HG02798 (cell line): ENCODE data around the gene PLCD3.

Source experiments
- ATAC-seq: cut with Tn5 transposase; IDR thresholded peaks from one replicate; pipeline ENCODE4 v1.9.1; 2021; ENCODE audit warnings: mild to moderate bottlenecking; ENCODE audit not compliant: unreplicated experiment, poor library complexity

The PLCD3 gene

DNA sequence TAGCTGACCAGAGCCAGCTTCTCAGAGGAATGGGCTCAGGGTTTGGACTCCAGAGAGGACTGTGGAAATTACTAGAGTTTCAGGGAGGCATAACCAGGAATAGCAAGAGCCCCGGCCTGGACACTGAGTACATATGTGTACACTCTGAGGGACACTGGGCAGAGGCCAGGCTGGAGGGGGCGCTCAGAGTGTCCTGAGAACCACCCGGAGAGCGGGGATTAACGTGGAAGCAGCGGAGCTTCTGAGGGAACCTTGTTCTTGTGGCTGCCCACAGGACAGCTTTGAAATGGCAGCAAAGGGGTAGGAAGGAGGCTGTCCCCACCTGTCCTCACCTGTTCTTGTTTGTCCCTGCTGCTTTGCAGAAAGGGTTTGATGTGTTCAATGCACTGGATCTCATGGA, 27.8 kb downstream of the PLCD3 start:
- ATAC-seq, result no peak

DNA sequence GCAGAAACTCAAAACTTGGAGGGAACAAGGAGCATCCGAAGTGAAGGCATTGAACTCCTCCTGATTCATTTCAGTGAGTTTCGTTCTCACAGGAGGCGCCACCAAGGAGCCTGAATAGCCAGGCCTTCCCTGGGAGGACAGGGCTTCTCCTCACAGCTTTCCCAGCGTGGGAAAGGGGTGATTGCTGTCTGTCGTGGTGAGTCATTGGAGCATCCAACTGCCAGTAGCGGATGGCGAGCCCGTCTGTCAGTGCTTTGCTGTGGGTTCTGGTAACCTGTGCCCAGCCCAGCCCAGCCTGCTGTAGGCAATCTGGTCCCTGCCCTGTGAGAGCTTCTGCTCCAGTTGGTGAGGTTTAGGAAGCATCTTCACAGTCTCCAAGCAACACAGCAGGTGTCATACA, 28.3 kb downstream of the PLCD3 start:
- ATAC-seq, result no peak

DNA sequence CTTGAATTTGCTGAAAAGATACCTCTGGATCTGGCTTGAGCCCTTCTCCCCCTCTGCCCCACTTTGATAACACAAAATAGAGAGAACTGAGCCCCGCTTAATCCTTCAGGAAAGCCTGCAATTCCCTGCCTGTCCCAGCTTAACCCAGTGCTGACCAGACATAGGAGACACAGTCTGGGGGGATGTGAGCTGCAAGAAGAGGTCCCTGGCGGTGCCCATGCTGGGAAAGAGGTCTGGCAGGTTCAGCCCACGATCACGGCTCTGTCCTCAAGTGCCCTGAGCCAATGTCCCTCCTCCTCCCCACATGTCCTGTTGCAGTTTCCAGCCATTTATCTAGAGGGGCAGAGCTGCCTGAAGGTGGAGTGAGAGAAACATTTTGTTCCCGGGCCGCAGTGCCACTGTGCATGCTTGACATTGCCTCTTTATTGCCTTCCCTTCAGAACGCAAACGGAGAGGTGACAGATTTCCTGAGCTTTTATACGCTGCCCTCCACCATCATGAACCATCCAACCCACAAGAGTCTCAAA, 29.0 kb downstream of the PLCD3 start:
- ATAC-seq, result no peak

DNA sequence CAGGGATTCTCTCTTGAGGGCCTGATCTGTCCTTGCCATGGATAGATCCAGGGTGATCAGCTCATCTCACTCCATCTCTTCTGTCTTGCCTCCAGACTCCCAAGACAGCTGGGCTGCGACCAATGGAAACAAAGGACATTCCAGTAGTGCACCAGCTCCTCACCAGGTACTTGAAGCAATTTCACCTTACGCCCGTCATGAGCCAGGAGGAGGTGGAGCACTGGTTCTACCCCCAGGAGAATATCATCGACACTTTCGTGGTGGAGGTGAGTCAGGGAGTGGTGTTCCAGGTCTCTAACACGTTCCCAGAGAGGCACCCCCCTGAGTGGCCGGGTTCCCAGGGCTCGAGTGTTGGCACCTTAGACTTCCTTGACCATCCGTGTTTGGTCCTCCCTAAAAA, 29.5 kb downstream of the PLCD3 start:
- no peak for ATAC-seq

DNA sequence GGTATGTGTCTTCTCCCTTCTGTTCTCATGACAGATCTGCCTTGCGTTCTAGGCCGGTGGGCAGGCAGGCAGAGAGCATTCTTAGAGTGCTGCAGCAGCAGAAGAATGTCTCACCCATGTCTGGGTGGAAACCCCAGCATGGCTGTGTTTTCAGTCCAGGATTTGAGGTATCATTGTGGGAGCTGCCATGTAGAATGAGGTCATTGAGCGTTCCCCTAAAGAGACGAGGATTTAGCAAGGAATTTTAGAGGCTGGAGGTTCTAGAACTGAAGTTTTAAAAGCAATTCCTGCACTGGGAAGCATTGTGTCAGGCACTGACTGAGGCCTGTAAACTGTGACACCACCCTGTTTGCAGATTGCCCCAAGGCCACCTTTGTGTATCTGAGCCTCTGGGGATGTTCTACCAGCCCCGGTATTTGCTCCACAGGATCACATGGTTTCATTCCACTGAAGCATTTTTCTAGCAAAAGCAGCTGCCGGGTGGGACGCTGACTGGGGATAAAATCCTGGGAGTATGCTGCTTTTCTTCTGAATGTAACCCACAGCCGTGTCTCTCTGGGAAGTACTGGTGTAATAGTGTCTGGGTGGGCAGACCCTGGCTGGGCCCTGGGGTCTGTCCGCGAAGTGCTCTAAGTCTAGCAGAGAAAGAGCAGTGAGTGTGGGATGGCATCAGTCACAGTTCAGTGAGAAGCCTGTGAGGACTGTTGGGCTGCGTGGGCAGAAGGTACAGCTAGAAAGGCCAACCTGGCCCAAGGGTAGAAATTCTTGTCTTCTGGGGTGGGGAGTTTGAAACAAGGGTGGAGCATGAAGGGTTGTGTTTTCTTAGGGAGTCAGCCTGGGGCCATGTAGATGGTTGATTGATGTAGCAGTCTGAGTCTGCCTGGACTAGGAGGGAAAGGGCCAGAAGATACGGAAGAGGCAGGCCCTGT, 30.2 kb downstream of the PLCD3 start:
- no peak for ATAC-seq

DNA sequence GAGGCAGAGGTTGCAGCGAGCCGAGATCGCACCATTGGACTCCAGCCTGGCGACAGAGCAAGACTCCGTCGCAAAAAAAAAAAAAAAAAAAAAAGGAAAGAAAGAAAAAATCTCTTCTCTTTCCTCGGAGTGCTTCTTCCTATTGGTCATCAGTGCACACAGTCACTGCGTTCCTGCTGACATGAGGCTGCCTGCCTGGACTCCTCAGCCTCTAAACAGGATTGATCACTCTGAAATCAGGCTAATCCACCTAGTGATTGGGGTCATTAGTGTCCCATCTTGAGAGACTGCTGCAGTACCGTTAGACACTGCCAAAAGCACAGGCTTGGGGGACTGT, 30.8 kb downstream of the PLCD3 start:
- no peak for ATAC-seq

DNA sequence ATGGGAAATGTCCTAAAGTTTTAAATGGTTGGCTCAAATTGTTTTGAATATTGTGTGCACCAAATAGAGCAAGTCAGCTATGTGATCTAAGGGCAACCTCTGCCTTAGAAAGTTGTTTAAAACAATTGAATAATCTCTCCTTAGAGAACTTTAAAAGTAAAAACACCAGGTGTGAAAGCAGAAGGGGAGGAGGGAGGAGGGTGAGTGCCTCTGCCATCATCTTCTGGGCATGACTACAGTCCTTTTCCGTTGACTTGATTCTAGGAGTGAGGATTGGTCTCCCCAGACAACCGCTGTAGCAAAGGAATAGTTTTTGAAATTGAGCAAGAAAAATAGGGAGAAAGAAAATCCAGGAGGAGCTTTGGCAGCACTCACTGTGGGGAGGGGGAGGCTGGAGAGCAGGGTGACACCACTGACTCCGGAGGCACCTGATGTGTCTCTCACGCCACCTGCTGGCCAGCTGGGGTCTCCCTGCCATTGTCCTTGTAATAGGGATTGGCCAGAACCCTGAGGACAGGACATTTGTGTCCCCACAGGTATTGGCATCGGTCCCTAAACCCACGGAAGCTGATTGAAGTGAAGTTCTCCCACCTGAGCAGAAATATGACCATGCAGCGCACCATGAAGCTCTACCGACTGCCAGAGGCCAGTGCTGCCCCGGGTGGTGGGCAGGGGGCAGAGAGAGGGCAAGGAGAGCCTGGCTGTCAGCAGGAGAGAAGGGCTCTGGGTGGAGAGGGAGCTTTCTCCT, 33.3 kb downstream of the PLCD3 start:
- no peak for ATAC-seq

DNA sequence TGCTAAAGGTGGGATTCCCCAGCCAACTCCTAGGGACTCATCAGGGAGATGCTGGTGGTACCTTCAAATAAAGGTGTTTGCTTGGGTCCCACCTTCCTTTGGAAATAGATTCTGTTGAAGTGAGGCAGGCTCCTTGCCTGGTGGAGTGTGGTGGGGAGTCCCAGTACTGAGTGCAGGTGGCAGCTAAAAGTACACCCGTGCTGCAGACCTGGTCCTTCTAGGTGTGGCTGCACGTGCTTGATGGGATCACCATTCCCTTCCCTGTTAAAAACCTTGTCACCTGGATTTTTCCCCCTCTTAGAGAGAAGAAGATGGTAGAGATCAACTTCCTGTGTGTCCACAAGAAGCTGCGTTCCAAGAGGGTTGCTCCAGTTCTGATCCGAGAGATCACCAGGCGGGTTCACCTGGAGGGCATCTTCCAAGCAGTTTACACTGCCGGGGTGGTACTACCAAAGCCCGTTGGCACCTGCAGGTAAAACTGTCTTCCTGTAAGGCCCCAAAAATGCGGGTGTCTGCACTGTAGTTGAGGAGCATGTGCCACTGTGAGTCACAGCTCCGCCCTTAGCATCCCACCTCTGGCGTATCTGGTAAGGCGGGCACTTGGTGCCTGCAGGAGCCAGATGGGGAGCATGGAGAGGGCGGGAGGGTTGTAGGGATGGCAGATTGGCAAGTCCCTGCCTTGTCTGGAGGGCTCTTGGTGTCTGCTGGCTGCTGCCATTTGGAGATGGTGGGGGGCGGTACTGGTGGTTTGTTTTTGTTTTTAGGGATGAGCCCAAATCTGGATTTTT, 34.0 kb downstream of the PLCD3 start:
- ATAC-seq, result no peak

DNA sequence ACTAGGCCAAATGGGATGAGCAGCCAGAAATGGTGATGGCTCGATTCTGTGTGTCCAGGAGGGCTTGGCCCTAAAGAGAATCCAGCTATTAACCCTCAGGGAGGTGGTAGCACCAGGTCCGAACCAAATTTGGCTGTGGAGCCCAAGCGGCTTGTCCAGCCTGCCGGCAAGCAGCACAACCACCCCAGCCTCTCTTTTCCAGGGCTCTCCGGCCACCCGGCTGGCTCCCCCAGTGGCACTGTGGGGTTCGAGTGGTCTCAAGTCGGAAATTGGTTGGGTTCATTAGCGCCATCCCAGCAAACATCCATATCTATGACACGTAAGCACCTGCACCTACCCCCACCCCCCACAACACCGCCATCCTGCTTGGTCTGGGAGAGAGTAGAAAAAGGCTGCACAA, 35.4 kb downstream of the PLCD3 start:
- no peak for ATAC-seq

DNA sequence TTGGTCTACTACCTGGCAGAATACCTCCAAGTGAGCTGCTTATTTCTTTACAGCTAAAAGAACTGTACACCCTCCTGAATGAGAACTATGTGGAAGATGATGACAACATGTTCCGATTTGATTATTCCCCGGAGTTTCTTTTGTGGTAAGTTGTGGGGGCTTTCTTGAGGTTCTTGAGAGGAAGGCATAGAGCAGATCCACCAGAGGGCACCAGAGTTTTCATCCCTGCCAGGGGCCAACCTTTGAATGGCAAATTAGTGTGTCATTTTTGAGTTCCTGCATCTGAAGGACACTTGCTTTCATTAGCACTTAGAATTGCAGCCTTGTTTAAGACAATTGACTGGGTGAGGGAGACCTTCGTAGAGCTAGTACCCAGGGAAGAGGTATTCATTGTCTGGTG, 36.2 kb downstream of the PLCD3 start:
- ATAC-seq, result no peak

DNA sequence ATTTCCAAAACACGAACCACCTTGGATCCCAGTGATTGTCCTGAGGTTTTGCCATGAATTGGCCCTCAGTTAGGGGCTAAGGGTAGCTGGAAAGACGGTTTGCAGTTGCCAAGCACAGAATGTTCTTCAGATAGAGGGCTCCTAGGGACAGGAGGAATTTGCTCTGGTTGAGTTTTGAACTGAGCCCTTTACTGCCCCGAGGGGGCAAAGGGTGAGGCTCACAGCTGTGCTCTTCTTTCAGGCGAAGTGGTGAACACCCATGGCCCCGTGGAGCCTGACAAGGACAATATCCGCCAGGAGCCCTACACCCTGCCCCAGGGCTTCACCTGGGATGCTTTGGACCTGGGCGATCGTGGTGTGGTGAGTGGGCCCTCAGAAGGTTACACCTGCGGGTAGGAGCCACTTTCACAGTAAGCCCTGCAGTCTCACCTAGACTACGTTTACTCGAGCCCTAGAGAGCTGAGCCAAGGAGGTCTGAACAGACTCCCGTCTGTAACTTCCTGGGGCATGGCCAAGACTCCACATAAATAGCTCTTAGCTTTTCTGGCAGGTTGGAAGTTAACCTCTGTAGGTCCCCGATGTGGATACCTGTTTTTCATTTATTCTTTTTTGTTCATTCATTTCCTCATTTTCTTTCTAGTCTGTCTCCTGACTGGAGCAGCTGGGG, 38.7 kb downstream of the PLCD3 start:
- no peak for ATAC-seq

DNA sequence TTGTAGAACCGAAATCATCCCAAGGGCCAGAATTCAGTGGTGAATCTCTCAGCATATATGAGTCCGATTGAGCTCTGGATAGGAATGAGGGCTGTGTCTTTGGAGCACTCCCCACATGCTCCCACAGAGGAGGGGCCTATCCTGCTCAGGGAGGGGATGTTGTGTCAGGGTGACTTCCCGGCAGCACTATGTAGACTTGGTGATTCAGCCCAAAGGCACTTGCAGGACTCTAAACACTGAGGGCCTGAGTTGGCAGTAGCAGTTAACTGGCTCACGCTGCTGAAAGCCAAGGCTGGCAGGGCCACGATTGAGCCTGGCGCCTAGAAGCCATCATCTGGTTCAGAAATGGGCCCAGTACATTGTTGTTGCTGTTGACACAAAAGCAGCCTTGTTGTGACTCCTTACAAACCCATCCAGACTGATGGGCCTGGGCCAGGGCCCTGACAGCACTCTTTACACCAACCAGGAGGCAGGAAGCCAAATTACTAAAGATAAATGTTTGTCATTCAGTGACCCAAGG, 39.3 kb downstream of the PLCD3 start:
- no peak for ATAC-seq

DNA sequence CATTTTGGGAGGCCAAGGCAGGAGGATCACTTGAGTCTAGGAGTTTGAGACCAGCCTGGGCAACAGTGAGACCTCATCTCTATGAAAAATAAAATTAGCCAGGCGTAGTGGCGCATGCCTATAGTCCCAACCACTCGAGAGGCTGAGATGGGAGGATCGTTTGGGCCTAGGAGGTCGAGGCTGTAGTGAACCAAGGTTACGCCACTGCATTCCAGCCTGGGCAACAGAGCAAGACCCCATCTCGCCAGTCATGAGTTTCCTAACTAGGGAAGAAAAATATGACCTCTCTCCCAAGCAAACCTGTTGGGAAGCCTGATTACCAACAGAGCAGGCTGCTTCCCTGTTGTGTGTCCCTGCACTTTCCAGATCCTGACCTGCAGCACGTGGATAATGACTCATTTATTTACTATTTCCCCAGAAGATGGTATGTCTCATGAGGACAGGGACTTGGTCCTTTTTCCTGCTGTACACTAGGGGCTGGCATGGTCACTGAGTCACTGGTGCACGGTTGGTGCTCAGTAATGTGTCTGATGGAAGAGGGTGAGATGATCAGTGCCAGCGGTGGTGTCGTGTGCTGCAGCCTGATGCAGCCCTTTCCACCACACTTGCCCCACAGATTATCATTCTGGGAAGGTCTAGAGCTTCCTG, 40.4 kb downstream of the PLCD3 start:
- no peak for ATAC-seq

DNA sequence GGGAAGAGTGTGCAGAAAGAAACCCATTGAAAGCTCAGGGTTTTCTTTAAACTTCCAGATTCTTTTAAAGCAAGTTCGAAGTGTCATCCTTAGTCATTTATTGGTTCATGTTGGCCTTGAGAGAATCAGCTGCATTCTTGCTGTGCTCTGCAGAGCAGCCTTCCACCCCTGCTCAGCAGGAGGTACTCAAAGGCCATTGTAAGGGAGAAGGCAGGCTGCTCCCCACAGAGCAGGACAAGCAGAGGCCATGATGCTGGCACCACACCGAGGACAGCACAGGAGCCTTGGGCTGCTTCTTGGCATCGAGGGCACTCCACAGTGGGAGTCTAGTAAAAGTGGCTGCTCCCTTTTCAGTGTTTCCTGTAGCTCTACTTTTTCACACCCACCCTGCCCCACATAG, 41.6 kb downstream of the PLCD3 start:
- ATAC-seq, result no peak

DNA sequence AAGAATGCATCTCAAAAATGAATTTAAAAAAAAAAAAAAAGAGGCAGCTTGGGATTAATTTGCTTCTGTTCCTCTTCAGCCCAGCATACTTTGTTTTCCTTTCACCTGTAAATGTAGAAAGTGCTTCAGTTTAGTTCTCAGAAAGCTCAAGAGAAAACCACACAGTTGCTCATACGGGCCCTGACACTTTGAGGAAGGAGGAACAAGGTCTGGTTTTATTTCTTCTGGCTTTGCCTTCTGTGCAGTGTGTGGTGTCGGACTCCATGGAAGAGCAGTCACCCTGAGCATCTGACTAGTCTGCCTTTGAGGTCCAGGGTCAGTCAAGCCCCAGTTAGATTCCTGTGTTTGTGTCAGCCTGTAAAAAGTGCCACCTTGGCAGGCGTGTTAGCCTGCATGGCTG, 43.6 kb downstream of the PLCD3 start:
- no peak for ATAC-seq

DNA sequence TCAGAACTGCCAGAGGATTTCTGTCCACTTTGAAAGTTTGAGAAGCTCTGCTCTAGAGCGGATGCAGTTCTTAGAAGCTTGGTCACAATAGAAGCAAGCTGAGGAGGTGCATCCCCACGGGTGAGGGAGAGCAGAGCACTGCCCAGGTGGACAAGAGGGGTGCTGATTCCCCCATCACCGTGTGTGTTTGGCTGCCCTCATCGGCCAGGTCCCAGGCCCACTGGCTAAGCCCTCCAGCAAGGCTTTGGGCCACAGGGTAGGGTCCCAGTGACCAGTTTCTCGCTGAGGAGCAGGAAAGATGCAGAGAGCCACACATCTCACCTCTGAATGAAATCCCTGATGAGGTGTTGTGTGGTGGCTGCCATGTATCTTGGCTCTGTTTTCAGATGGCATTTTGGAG, 44.3 kb downstream of the PLCD3 start:
- no peak for ATAC-seq

DNA sequence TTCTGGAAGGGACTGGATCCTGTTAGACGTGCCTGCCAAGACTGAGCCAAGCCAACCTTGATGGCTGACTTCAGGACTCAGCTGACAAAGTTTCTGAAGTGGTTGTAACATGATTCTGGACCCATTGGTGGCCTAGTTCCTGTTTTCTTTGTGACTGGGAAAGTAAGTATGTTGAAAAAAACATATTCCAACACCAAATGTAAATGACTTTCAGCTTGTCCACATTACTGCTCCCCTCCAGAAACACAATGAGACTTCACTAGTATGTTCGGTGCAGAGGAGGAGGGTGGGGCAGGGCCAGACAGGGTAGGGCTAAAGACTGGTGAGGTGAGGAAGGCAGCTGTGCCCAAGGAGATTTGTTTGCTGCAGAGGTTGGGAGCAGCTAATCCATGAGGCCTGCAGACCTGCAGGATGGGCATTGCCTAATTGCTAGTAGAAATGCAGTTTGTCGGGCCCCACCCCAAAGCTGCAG, 44.8 kb downstream of the PLCD3 start:
- ATAC-seq, result no peak

DNA sequence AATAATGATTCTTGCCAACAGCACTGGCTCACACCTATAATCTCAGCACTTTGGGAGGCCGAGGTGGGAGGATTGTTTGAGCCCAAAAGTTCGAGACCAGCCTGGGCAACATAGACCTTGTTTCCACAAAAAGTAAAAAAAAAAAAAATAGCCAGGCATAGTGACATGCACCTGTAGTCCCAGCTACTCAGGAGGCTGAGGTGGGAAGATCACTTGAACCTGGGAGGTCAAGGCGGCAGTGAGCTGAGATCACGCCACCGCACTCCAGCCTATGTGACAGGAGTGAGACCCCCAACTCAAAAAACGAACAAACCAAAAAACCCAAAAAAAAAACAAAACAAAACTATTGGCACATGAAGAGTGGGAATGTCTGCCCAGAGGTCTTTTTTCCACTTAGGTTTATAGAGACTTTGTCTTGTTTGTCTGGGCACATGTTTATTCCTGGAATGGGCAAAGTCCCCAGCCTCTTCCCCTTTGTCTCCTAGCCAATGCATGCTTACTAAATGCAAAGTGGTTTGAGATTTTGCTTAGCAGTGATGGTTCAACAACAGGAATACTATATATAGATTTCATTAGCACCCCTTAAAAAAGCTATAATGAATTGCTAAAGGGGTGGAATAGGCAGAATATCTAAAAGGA, 45.3 kb downstream of the PLCD3 start:
- no peak for ATAC-seq

DNA sequence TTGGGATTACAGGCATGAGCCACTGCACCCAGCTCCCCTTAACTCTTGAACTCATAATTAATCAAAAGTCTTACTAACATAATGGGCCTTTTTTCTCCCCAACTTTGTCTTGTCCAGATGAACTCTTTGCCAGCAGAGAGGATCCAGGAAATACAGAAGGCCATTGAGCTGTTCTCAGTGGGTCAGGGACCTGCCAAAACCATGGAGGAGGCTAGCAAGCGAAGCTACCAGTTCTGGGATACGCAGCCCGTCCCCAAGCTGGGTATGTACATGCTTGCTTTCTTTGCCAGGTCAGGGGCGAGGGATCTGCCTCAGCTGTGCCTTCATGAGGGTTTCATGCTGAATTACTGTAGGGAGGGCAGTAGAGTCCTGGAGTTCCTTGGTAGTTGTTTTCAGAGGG, 45.9 kb downstream of the PLCD3 start:
- no peak for ATAC-seq
